SK-N-MC (cell line): ENCODE data around the gene ARID4A.

Experiments used
- DNase-seq: peaks from one replicate; pipeline ENCODE4 v3.0.0-alpha.2; 2011; ENCODE audit warnings: low read depth, low spot score
- H3K27ac ChIP-seq: fragments of 200-600 bp; sonication (generic); 2 replicates; pipeline ENCODE4 v1.5.1; 2016; ENCODE audit warnings: mixed run types
- H3K36me3 ChIP-seq: fragments of 200-600 bp; sonication (generic); 2 replicates; pipeline ENCODE4 v1.6.1; 2017; ENCODE audit warnings: antibody characterized with exemption, low read length, mixed read lengths; ENCODE audit not compliant: insufficient read depth
- H3K4me3 ChIP-seq: fragments of 200-600 bp; sonication (generic); 2 replicates; pipeline ENCODE4 v1.5.1; 2016
- H3K9ac ChIP-seq: fragments of 200-600 bp; sonication (generic); 2 replicates; pipeline ENCODE4 v1.8.0; 2017; ENCODE audit warnings: mixed run types, mixed read lengths; ENCODE audit not compliant: insufficient read length
- H3K9me3 ChIP-seq: fragments of 200-600 bp; sonication (generic); 2 replicates; pipeline ENCODE4 v1.6.1; 2017; ENCODE audit warnings: low read depth, mild to moderate bottlenecking, antibody characterized with exemption, low read length, moderate library complexity, mixed read lengths
- EZH2 ChIP-seq: fragments of 200-600 bp; sonication (generic); IDR thresholded peaks from one replicate; pipeline ENCODE4 v1.6.1; 2017; ENCODE audit warnings: antibody characterized with exemption
- FOXP2 ChIP-seq: optimal IDR thresholded peaks from 2 replicates; pipeline ENCODE3; 2011; ENCODE audit warnings: mild to moderate bottlenecking, moderate library complexity; ENCODE audit not compliant: insufficient read depth; ENCODE audit errors: extremely low read length, control extremely low read depth
- POLR2AphosphoS5 ChIP-seq: IDR thresholded peaks from 2 replicates; pipeline ENCODE4 v1.6.1; 2012; ENCODE audit warnings: mild to moderate bottlenecking, low read depth, low read length, borderline replicate concordance

ARID4A gene

GRCh38 chr14:58299401-58300330 lies 1.3 kb downstream of the ARID4A start:
- peaks cover 30% of the 10 kb centered on the region for H3K36me3 ChIP-seq
- no peak for TF ChIP-seq FOXP2
- no peak for TF ChIP-seq EZH2
- TF ChIP-seq POLR2AphosphoS5: no peak
- no peak overlapping the region for H3K27ac ChIP-seq
- peak overlapping the region; percentile 98 for H3K4me3 ChIP-seq
- no peaks in the 10 kb centered on the region for H3K9me3 ChIP-seq
- DNase-seq: no peak
- H3K9ac ChIP-seq: peak overlapping the region; percentile 83

GRCh38 chr14:58301416-58301815 lies 3.1 kb downstream of the ARID4A start:
- no peak for DNase-seq
- Histone ChIP-seq H3K9ac (no peak overlapping the region), H3K4me3 (no peak overlapping the region), H3K9me3 (no peaks in the 10 kb centered on the region), H3K36me3 (peaks cover 30% of the 10 kb centered on the region), H3K27ac (no peak overlapping the region)
- TF ChIP-seq FOXP2 (no peak), EZH2 (no peak), POLR2AphosphoS5 (no peak)

- Histone ChIP-seq H3K36me3 (peaks cover 36% of the 10 kb centered on the region), H3K9me3 (no peaks in the 10 kb centered on the region), H3K27ac (no peak overlapping the region), H3K4me3 (no peak overlapping the region), H3K9ac (no peak overlapping the region)
- TF ChIP-seq POLR2AphosphoS5: no peak
- no peak for TF ChIP-seq EZH2
- TF ChIP-seq FOXP2: no peak
- DNase-seq: no peak
Observed at GRCh38 chr14:58305730-58306129, 7.4 kb downstream of the ARID4A start.

GRCh38 chr14:58307597-58308316 lies 9.4 kb downstream of the ARID4A start:
- Histone ChIP-seq H3K9ac (no peak overlapping the region), H3K36me3 (peaks cover 29% of the 10 kb centered on the region), H3K4me3 (no peak overlapping the region), H3K9me3 (no peaks in the 10 kb centered on the region), H3K27ac (no peak overlapping the region)
- DNase-seq: no peak
- no peak for TF ChIP-seq FOXP2
- TF ChIP-seq POLR2AphosphoS5: no peak
- no peak for TF ChIP-seq EZH2

GRCh38 chr14:58309086-58309485 lies 10.7 kb downstream of the ARID4A start:
- H3K9ac ChIP-seq: no peak overlapping the region
- DNase-seq: no peak
- TF ChIP-seq FOXP2 (no peak), POLR2AphosphoS5 (no peak), EZH2 (no peak)
- no peak overlapping the region for H3K4me3 ChIP-seq
- H3K9me3 ChIP-seq: no peaks in the 10 kb centered on the region
- no peak overlapping the region for H3K27ac ChIP-seq
- H3K36me3 ChIP-seq: peaks cover 22% of the 10 kb centered on the region

GRCh38 chr14:58313699-58314098 lies 15.3 kb downstream of the ARID4A start:
- Histone ChIP-seq H3K27ac (no peak overlapping the region), H3K9ac (no peak overlapping the region), H3K36me3 (peaks cover 7% of the 10 kb centered on the region), H3K9me3 (no peaks in the 10 kb centered on the region), H3K4me3 (no peak overlapping the region)
- no peak for DNase-seq
- TF ChIP-seq FOXP2: no peak
- no peak for TF ChIP-seq POLR2AphosphoS5

GRCh38 chr14:58315606-58316005 lies 17.3 kb downstream of the ARID4A start:
- H3K4me3 ChIP-seq: no peak overlapping the region
- no peak for DNase-seq
- no peak overlapping the region for H3K27ac ChIP-seq
- no peak overlapping the region for H3K9ac ChIP-seq
- TF ChIP-seq FOXP2 (no peak), EZH2 (no peak), POLR2AphosphoS5 (no peak)
- no peaks in the 10 kb centered on the region for H3K9me3 ChIP-seq
- H3K36me3 ChIP-seq: peaks cover 4% of the 10 kb centered on the region; the same call in 1 of the 2 replicates

- no peak overlapping the region for H3K27ac ChIP-seq
- no peak for DNase-seq
- H3K9me3 ChIP-seq: no peaks in the 10 kb centered on the region
- H3K4me3 ChIP-seq: no peak overlapping the region
- no peak overlapping the region for H3K9ac ChIP-seq
- peaks cover 50% of the 10 kb centered on the region for H3K36me3 ChIP-seq
- TF ChIP-seq EZH2 (no peak), POLR2AphosphoS5 (no peak), FOXP2 (no peak)
Observed at GRCh38 chr14:58327019-58327418, 28.7 kb downstream of the ARID4A start.
